SH-SY5Y (cell line): ENCODE measurements around the gene PCSK4.

Experiments used
- GATA2 ChIP-seq: IDR thresholded peaks from 2 replicates; pipeline ENCODE4 v1.6.1; 2011; ENCODE audit warnings: mild to moderate bottlenecking, low read depth, low read length
- GATA3 ChIP-seq: IDR thresholded peaks from 2 replicates; pipeline ENCODE4 v1.6.1; 2011; ENCODE audit warnings: low read depth, mild to moderate bottlenecking, low read length, moderate library complexity

DNA sequence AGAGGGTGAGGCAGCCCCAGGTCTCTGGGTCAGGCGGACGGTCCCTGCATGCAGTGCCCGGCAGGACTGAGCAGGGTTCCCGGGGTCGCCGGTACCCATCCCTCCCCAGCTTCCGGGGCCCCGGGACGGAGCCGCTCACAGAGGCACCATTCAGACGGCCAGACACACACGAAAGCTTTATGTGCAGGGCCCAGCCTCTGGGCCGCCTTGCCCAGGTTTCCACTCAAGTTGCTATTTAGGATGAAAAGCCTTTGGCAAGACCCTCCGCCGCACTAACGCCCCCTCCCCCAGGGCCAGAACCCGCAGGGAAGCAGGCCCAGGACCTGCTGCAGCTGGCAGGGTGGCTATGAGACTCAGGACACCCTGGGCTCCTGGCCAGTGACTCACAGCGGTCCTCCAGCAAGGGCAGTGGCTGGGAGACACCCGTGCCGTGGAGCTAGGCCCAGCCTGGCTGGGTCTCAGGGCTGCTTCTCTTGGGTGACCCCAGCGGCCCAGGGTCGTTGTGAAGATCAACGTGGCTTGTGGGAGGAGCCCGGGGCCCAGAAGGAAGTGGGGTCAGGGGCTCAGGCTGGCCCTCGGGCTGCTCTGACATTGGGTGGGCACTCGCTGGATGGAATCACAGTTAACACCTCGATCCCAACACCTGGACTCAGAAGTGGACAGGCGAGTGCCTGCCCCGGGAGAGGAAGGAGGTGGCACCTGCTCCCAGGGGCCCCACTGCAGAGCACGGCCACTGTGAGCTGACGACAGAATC, 16.0 kb downstream of the PCSK4 start:
- TF ChIP-seq GATA3 (no peak), GATA2 (no peak)
